Stimulated activated CD8-positive, alpha-beta memory T cell treated with anti-CD3 and anti-CD28 coated beads, Interleukin-7, amount 100 ng/mL, for 4 hours (primary cell): ENCODE data around the gene HDHD5.

Source experiments
- DNase-seq, 2 donors: peaks; one replicate each; pipeline ENCODE4 v3.0.0-alpha.2; 2020; ENCODE audit warnings: low read depth in 2 of 2

Gene HDHD5

DNA sequence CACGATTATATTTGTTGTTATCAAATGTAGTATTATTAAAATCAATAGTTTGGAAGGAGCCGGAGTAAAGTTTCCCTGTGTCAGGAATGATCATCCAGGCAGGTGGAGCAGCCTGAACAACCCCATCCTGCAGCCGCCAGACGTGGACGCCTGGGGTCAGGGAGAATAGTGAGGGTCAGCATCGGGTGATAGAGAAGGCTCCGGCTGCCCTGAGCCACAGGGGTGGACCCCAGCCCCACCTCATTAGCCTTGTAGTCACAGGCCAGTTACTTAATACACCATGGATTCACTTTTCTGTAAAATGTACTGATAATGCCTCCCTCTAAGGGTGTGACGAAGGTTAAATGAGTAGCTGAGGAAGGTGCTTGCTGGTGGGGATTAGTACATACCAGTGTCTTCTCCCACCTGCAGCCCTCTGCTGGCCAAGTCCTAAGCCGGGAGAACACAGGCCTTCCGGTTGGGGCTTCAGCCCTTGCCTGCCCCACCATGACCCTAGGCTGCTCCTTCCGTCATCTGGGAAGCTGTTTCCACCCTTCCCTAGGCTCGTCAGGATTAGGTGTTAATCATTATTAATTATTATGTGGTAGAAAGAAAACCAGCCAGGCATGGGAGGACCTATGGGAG is 52.8 kb downstream of the HDHD5 start:
- no peak for DNase-seq

DNA sequence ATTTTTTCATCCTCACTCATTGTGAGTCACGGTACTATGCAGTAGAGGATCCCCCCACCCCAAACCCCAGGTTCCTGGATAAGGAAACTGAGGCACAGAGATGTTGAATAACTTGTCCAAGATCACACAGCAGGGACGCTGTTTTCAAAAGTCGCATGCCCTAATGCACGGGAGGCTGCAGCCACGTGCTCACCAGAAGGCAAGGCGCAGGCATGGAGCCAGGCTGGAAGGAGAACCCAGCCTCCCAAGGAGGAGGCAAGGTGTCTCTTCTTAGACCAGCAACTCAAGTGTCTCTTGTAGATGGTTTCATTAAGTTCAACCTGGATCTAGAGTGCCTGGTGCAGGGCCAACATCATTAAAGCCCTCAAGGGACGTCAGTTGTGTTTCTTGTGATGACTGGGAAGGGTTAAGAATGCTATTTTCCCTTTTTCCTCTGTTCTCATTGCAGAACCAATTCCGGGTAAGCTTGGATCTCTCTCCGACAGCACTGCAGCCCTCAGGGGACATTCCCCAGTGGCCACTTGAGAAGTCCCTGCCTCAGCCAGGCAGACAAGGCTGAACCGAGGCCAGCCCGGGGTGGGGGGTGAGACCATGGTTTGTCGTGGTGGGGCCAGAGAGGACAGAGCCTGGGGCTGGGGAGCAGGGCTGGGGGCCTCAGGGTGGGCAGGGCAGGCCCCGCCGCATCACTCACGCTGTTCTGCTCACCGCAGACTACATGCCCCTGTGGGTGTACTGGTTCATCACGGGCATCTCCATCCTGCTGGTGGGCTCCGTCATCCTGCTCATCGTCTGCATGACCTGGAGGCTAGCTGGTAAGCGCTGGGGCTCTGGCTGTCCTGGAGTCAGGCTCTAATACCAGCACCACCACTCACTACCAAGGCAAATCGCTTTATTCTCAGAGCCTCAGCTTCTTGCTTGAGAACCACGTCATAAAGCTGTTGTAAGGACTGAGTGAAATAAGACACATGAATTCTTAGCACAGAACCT is 53.6 kb downstream of the HDHD5 start:
- DNase-seq: no peak

DNA sequence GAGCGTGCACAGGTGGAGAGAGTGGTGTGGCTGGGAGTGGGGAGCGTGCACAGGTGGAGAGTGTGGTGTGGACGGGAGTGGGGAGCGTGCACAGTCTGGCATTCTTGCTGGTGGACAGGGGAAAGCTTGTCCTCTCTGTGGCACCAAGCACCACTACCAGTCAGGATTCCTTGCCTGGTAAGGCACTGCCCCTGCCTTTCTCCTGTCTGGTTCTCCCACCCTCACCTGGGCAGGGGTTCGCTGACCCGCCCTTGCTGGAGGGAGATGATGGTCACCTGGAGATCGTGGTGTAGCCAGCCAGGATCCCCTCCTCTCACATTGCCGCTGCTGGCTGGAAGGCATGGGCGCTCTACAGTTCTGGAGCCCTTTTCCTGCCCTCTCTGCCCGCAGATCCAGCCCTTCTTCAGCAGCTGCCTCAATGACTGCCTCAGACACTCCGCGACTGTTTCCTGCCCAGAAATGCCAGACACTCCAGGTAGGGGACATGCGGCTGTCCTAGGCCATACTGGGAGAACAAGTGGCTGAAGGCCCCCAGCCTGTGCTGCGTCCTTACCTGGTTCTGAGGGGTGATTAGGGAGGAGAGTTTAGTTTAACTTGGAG is 54.6 kb downstream of the HDHD5 start:
- DNase-seq: no peak

DNA sequence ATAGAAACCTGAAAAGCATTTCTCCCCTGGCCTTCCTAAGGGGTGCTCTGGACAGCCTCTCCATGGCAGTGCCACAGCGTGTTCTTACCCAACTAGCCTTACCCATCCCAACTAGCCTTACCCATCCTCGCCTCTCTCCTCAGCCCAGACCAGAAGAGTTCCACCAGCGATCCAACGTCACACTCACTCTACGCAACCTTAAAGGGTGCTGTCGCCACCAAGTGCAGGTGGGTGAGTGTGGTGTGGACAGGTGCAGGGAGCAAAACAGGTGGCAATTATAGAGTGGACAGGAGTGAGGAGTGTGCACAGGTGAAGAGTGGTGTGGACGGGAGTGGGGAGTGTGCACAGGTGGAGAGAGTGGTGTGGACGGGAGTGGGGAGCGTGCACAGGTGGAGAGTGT is 55.7 kb downstream of the HDHD5 start:
- no peak for DNase-seq

DNA sequence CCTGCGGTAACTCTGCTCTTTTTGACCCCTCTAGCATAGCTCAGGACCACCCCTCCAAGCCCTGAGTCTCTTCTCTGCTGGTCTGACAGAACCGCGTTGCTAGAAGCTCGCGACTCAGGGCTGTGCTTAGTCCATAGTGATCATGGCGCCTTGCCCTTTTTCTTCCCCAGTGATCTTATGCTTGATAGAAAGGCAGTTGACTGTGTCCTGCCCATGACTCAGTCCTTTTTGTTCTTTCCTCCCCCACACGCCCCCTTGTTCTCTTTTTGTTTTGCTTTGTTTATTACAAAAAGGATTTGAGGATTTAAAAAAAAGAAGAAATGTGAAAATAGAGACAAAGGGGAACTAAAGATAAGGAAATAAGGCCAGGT is 56.8 kb downstream of the HDHD5 start:
- no peak for DNase-seq

DNA sequence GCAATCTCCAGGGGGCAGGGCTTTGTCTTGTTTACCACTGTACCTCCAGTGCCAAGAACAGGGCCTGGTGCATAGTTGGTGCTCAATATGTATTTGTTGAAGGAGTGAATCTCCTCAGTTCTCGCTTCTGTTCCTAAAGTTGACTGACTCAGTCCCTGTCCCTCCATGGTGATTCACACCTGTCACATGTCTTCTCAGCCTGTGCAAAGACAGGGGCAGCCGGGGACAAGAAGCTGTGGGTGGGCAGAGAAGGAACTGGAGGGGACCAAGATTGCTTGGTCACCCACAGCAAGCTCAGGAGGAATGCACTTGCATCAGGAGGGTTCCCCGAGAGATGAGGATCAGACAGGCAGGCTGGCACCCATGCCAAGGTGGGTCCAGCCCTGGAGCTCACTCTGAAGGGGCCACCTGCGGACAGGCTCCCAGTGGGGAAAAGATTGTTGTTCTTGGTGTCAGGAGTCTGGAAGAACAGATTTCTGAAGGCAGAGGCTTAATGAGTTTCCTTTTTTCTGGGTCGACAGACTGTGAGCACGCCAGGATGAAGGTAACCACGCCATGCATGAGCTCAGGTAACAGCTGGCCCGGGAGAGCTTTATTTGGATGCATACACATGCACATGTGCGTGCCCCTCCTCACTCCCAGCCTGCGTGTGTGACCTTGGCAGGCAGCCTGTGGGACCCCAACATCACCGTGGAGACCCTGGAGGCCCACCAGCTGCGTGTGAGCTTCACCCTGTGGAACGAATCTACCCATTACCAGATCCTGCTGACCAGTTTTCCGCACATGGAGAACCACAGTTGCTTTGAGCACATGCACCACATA is 57.4 kb downstream of the HDHD5 start:
- no peak for DNase-seq

DNA sequence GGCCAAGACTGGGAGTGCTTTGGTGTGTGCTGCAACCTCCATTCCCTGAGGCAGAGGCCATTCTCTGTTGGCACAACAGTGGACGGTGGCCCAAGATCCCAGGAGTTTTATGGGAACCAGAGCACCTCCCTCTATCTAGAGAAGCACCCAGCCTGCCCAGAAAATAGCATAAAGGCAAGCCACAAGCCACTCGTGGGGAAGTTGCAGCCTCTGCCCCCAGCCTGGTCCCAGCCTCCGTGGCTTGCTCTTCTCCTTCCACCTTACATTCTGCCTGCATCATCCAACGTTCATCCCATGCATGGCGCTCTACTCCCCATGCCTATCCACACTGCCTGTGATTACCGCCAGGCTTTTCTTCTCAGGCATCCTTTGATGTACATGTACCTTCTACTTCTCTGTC is 58.5 kb downstream of the HDHD5 start:
- no peak for DNase-seq

DNA sequence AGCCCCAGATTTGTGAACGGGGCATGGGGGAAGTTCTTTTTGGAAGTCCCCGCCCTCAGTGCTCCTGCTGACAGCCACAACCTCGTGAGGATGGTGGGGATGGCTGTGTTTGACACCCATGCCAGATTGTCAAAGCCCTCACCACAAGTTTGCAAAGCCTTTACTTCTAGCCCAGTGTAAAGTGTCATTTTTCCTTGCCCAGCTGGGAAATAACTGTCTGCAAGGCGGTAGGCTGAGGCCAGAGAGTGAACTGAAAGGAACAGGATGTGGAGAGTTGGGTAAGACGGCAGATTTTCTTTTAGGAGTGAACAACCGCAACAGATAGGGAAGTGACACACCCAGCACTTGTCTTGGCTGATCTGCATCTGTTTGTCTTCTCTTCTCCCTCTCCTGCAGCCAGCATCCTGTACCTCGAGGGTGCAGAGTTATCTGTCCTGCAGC is 60.7 kb downstream of the HDHD5 start:
- DNase-seq: no peak

DNA sequence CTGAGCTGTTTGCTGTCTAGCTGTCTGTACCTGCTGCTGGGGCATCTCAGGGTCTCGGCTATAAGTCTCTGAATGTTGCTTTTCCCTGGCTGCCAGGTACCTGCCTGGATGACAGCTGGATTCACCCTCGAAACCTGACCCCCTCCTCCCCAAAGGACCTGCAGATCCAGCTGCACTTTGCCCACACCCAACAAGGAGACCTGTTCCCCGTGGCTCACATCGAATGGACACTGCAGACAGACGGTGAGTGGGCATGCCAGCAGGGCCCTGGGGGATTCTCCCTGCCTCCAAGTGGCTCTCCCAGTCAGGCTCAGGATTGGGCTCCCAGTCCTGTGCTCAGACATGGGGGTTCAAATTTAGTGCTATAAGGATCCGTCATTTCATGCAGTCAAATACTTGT is 61.4 kb downstream of the HDHD5 start:
- DNase-seq: no peak

DNA sequence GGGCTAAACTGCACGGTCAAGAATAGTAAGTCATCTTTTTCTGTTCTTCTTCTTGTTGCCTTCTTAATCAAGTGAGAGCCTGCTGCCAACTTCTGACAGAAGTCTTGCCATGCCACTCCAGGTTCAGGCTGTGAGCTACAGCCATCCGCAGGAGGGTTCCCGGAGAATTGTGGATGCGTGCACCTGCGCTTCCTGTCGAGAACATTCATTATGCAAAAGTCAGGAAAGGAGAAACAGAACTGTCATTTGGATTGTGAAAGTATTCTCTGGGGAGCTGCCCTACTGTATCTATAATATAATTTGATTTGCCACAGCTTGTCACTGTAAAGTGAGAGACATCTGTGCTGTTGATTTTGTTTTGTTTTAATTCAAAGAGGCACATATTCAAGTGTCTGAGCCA is 62.0 kb downstream of the HDHD5 start:
- DNase-seq: no peak

DNA sequence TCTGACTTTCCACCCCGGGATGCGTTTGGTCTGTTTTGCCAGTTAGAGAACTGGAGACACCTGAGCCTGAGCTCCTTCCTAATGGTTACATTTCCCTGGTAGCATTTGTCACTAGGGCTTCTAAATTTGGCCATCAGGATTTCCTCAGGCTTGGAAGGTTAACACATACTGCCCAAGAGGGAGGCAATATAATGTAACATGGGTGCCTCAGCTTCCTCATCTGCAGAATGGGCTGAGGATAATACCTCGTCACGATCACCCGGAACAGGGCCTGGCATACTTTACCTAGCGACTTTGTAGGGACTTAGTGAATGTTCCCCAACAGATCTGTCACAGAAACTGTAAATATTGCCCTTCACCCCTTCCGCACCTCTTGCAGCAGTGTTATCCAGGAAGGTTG is 63.0 kb downstream of the HDHD5 start:
- DNase-seq: no peak

DNA sequence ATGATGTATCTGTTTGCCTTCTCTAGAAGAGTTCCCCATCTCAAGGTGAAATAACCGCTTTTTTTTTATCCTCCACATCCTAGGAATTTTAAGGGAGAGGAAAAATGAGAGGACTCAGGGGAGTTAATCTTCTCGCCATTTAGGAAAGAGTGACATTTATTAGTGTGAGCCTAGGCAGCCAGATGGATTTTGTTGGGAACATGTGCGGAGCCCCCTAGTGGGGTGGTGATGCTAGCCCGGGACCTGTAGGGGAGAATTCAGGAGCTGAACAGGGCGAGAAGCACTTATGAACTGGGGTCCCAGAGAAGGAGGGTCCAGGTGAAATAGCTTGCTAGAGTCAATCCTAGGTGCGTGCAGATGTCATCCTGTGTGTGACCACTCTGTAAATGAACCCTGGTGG is 63.5 kb downstream of the HDHD5 start:
- DNase-seq: no peak

DNA sequence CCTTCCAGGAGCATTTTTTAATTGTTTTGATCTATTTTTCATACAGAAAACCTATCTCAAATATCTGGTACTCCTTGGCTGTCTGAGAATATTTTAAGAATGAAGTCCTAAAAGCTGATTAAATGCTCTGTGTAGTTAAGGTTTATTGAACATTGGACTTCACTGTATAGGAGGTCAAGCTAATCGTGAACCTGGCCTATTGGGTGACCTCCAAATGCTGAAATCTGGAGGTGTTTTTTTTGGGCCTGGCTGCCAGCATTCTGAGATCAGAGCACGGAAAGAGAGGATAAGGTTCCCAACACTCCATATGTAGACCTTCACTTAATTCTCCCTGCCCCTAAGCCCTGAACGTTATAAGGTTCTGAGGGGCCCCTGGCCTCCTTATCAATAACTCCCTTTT is 66.0 kb downstream of the HDHD5 start:
- DNase-seq: no peak

DNA sequence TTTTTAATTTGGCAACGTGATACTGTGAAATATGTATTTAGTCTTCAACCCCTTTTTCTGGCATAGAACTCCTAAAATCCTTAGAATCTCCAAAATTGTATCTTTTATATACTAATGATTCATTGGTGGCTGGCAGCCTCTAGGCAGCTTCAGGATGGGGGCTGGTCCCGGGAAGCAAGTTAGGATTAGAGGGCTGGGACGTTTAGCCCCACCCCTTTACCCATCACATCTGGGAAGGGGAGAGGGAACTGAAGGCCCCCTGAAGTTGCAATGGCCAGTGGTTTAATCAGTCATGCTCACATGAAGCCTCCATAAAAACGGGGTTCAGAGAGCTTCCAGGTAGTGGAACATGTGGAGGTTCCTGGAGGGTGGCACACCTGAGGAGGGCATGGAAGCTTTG is 67.2 kb downstream of the HDHD5 start:
- no peak for DNase-seq

DNA sequence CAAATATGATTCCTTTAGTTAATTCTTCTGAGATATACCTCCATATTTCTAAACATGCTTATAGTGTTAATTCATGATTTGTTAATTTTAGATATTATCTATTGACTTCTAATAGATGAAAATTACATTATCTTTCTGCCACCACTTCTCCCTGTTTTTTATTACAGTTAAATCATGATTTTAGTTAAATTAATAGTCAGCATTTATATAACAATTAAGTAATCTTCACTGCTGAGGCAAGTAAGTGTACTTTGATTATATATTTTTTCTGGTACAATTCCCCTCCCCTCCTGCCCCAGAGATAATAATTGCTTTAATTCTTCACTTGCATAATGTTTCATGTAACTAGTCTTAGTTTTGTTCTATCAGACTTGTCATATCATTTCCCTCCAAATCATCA is 68.5 kb downstream of the HDHD5 start:
- DNase-seq: no peak
